H9 (cell line): ENCODE measurements around the gene CLMN. TPM values are rescaled to one million over a fixed set of nuclear protein-coding genes. Genes with fewer than 3 reads are reported as not detected.

Experiments
- DNase-seq: peaks from one replicate; pipeline ENCODE4 v3.0.0-alpha.2; 2017
- H2AFZ ChIP-seq: one replicate; pipeline ENCODE4 v1.6.1; 2013; ENCODE audit warnings: mild to moderate bottlenecking, low read length, control low read depth, moderate library complexity
- H2AK5ac ChIP-seq: 2 replicates; pipeline ENCODE4 v1.6.1; 2013; ENCODE audit warnings: low read length, control low read depth, mixed read lengths; ENCODE audit not compliant: insufficient read length
- H2BK120ac ChIP-seq: one replicate; pipeline ENCODE4 v1.6.1; 2013; ENCODE audit warnings: low read depth, mild to moderate bottlenecking, low read length, control low read depth, inconsistent platforms; ENCODE audit not compliant: poor library complexity, severe bottlenecking
- H2BK12ac ChIP-seq: 2 replicates; pipeline ENCODE4 v1.6.1; 2013; ENCODE audit warnings: low read length, control low read depth, mixed read lengths, low read depth; ENCODE audit not compliant: insufficient read length
- H2BK15ac ChIP-seq: 2 replicates; pipeline ENCODE4 v1.6.1; 2013; ENCODE audit warnings: low read depth, low read length, control low read depth
- H2BK20ac ChIP-seq: one replicate; pipeline ENCODE4 v1.6.1; 2013; ENCODE audit warnings: low read depth, mild to moderate bottlenecking, low read length, control low read depth, inconsistent platforms; ENCODE audit not compliant: poor library complexity, severe bottlenecking
- H2BK5ac ChIP-seq: 2 replicates; pipeline ENCODE4 v1.6.1; 2013; ENCODE audit warnings: low read length, control low read depth, mixed read lengths; ENCODE audit not compliant: insufficient read length
- H3K14ac ChIP-seq: 2 replicates; pipeline ENCODE4 v1.6.1; 2013; ENCODE audit warnings: low read length, control low read depth; ENCODE audit not compliant: insufficient read depth
- H3K18ac ChIP-seq: 2 replicates; pipeline ENCODE4 v1.6.1; 2013; ENCODE audit warnings: low read depth, mild to moderate bottlenecking, mixed read lengths, low read length, control low read depth; ENCODE audit not compliant: insufficient read length
- H3K23ac ChIP-seq: 2 replicates; pipeline ENCODE4 v1.6.1; 2013; ENCODE audit warnings: low read length, control low read depth, mixed read lengths, low read depth; ENCODE audit not compliant: insufficient read length
- H3K23me2 ChIP-seq: 2 replicates; pipeline ENCODE4 v1.6.1; 2013; ENCODE audit warnings: low read depth, mild to moderate bottlenecking, mixed read lengths, low read length, control low read depth; ENCODE audit not compliant: insufficient read length, poor library complexity, severe bottlenecking
- H3K27ac ChIP-seq: 2 replicates; pipeline ENCODE4 v1.5.1; 2013; ENCODE audit warnings: low read length, control low read depth, mixed read lengths, low read depth; ENCODE audit not compliant: insufficient read length
- H3K27me3 ChIP-seq: 2 replicates; pipeline ENCODE4 v1.6.1; 2013; ENCODE audit warnings: low read length, control low read depth, inconsistent platforms; ENCODE audit not compliant: insufficient read depth
- H3K4ac ChIP-seq: 2 replicates; pipeline ENCODE4 v1.6.1; 2013; ENCODE audit warnings: low read depth, mild to moderate bottlenecking, control low read depth, inconsistent platforms, low read length, moderate library complexity
- H3K4me1 ChIP-seq: 2 replicates; pipeline ENCODE4 v1.6.1; 2013; ENCODE audit warnings: low read length, control low read depth, inconsistent platforms; ENCODE audit not compliant: insufficient read depth
- H3K4me2 ChIP-seq: 2 replicates; pipeline ENCODE4 v1.6.1; 2013; ENCODE audit warnings: low read length, control low read depth, mixed read lengths; ENCODE audit not compliant: insufficient read length, insufficient read depth
- H3K56ac ChIP-seq: 2 replicates; pipeline ENCODE4 v1.6.1; 2013; ENCODE audit warnings: low read depth, mild to moderate bottlenecking, mixed read lengths, low read length, control low read depth; ENCODE audit not compliant: insufficient read length
- H3K79me1 ChIP-seq: 2 replicates; pipeline ENCODE4 v1.6.1; 2013; ENCODE audit warnings: low read depth, mild to moderate bottlenecking, moderate library complexity, low read length, control low read depth, inconsistent platforms; ENCODE audit not compliant: insufficient read depth, poor library complexity, severe bottlenecking
- H3K79me2 ChIP-seq: 2 replicates; pipeline ENCODE4 v1.6.1; 2013; ENCODE audit warnings: low read length, control low read depth, inconsistent platforms; ENCODE audit not compliant: insufficient read depth
- H3K9ac ChIP-seq: 2 replicates; pipeline ENCODE4 v1.6.1; 2013; ENCODE audit warnings: low read length, control low read depth, mixed read lengths; ENCODE audit not compliant: insufficient read length; ENCODE audit errors: extremely low read depth
- H3K9me3 ChIP-seq: one replicate; pipeline ENCODE4 v1.6.1; 2013; ENCODE audit warnings: low read depth, low read length, inconsistent platforms; ENCODE audit not compliant: control insufficient read depth
- H3T11ph ChIP-seq: one replicate; pipeline ENCODE4 v1.6.1; 2013; ENCODE audit warnings: mild to moderate bottlenecking, low read length, control low read depth, inconsistent platforms
- H4K20me1 ChIP-seq: one replicate; pipeline ENCODE4 v1.6.1; 2013; ENCODE audit not compliant: control insufficient read depth, insufficient read length, insufficient read depth
- H4K5ac ChIP-seq: 2 replicates; pipeline ENCODE4 v1.6.1; 2013; ENCODE audit warnings: low read depth, mild to moderate bottlenecking, mixed read lengths, low read length, control low read depth; ENCODE audit not compliant: insufficient read length
- H4K8ac ChIP-seq: replicated peaks from 2 replicates; pipeline ENCODE4 v1.6.1; 2013; ENCODE audit warnings: low read length, control low read depth, mixed read lengths, low read depth; ENCODE audit not compliant: insufficient read length
- H4K91ac ChIP-seq: 2 replicates; pipeline ENCODE4 v1.6.1; 2013; ENCODE audit warnings: low read depth, mild to moderate bottlenecking, moderate library complexity, mixed read lengths, low read length, control low read depth; ENCODE audit not compliant: insufficient read length
- H3K27ac Mint-ChIP-seq, 3 experiments: 2 replicates in 2 of 3; 3 replicates in 1 of 3; pipeline ENCODE4 v1.8.0; 2020 to 2021; ENCODE audit warnings: mixed read lengths in 3 of 3, mild to moderate bottlenecking in 1 of 3, moderate library complexity in 1 of 3
- H3K27me3 Mint-ChIP-seq: 2 replicates; pipeline ENCODE4 v1.8.0; 2021; ENCODE audit warnings: low read depth, mild to moderate bottlenecking, moderate library complexity, mixed read lengths
- H3K36me3 Mint-ChIP-seq, 3 experiments: 2 replicates in 2 of 3; 3 replicates in 1 of 3; pipeline ENCODE4 v1.8.0; 2020 to 2021; ENCODE audit warnings: low read depth in 3 of 3, mixed read lengths in 3 of 3; ENCODE audit not compliant: insufficient read depth in 1 of 3
- H3K4me1 Mint-ChIP-seq, 2 experiments: 2 replicates each; pipeline ENCODE4 v1.8.0; 2020; ENCODE audit warnings: mixed read lengths in 2 of 2
- H3K4me3 Mint-ChIP-seq, 2 experiments: 2 replicates in 1 of 2; 3 replicates in 1 of 2; pipeline ENCODE4 v1.8.0; 2020 to 2021; ENCODE audit warnings: mild to moderate bottlenecking in 2 of 2, mixed read lengths in 2 of 2, moderate library complexity in 1 of 2
- H3K9me3 Mint-ChIP-seq, 2 experiments: 2 replicates in 1 of 2; 3 replicates in 1 of 2; pipeline ENCODE4 v1.8.0; 2020; ENCODE audit warnings: mild to moderate bottlenecking in 2 of 2, mixed read lengths in 2 of 2, moderate library complexity in 1 of 2
- WGBS: extraction: QIAGEN DNeasy Blood & Tissue Kit; methylation state at CpG from one replicate; pipeline ENCODE4 v1.1.7; 2013; ENCODE audit warnings: missing lambda C conversion rate, low lambda C conversion rate, mixed read lengths; ENCODE audit not compliant: insufficient read length; ENCODE audit errors: extremely low coverage; 5-methylcytosine and 5-hydroxymethylcytosine counted together
- total RNA-seq: library from RNA; stranded (reverse); gene quantifications from 2 replicates; pipeline ENCODE4 v1.2.1, GENCODE V29; 2021
- TF ChIP-seq, protein P1 (sequence below): fragments of 200-600 bp; sonication (generic); conservative IDR thresholded peaks from 3 replicates; pipeline ENCODE4 v1.8.0; 2021; ENCODE audit warnings: antibody characterized with exemption, mild to moderate bottlenecking

CLMN gene
- total RNA-seq, 1 experiment from 2014 or later: 7.6 TPM

DNA sequence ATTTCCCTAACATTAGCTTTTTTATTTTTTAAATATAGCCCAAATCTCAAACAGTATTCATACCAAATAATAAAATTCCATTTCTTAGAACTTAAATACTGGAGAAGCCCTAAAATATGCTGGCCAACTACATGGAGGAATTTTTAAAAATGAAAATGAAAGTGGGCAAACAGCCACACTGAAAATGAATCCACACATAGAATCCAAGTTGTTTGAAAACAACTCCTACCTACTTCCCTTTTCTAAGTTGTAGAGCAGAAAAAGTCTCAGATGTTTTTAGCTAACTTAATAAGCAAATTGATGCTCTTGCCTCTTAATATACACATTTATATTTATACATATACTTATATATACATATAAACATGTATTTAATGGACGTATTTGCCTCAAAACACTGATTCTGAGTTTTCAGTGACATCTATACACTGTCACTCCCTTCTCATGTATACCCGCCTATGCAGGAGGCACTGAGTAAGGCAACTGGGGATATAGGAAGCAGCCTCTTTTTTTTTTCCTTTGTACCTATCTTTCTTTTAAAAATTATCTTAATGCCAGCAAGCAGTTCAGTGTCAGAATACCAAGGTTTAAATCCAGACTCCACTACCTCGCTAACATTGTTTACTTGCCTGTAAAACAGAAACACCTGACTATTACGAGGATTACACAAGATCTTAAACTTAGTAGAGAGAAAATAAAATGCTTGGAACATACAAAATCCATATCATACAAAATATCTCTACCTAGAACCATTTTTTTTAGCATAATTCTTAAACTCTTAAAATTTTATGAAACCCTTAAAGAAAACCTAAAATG, 175.7 kb downstream of the CLMN start:
- Mint-ChIP-seq H3K4me3 (no peak overlapping the region), H3K9me3 (peaks cover 5 to 16% of the 10 kb centered on the region in 2 experiments; a peak in 4 of 5 replicates), H3K36me3 (peaks cover 5 to 17% (median 14%) of the 10 kb centered on the region in 3 experiments), H3K27me3 (no peaks in the 10 kb centered on the region), H3K27ac (peak overlapping the region in 2 of 3 experiments; percentile 60 to 78; a peak in 3 of 7 replicates), H3K4me1 (peaks cover 83 to 93% of the 10 kb centered on the region in 2 experiments)
- Histone ChIP-seq H3K79me2 (peaks cover 12% of the 10 kb centered on the region; the same call in 1 of the 2 replicates), H3K27ac (no peak overlapping the region), H3K4me1 (peaks cover 12% of the 10 kb centered on the region; the same call in 1 of the 2 replicates), H3K4me2 (no peak overlapping the region), H3K56ac (no peak overlapping the region), H2AK5ac (no peak overlapping the region), H3T11ph (no peak overlapping the region), H3K9me3 (no peaks in the 10 kb centered on the region), H4K20me1 (no peaks in the 10 kb centered on the region), H2BK120ac (no peak overlapping the region), H2BK15ac (no peak overlapping the region), H2BK20ac (no peak overlapping the region), H4K8ac (no peak overlapping the region), H3K9ac (no peak overlapping the region), H2AFZ (no peak overlapping the region), H4K91ac (no peak overlapping the region), H3K23me2 (no peaks in the 10 kb centered on the region), H3K27me3 (no peaks in the 10 kb centered on the region), H3K79me1 (no peaks in the 10 kb centered on the region), H3K14ac (no peak overlapping the region), H2BK12ac (no peak overlapping the region), H3K4ac (no peak overlapping the region), H4K5ac (no peak overlapping the region), H2BK5ac (no peak overlapping the region), H3K23ac (no peak overlapping the region), H3K18ac (no peak overlapping the region)
- TF ChIP-seq, protein P1, sequence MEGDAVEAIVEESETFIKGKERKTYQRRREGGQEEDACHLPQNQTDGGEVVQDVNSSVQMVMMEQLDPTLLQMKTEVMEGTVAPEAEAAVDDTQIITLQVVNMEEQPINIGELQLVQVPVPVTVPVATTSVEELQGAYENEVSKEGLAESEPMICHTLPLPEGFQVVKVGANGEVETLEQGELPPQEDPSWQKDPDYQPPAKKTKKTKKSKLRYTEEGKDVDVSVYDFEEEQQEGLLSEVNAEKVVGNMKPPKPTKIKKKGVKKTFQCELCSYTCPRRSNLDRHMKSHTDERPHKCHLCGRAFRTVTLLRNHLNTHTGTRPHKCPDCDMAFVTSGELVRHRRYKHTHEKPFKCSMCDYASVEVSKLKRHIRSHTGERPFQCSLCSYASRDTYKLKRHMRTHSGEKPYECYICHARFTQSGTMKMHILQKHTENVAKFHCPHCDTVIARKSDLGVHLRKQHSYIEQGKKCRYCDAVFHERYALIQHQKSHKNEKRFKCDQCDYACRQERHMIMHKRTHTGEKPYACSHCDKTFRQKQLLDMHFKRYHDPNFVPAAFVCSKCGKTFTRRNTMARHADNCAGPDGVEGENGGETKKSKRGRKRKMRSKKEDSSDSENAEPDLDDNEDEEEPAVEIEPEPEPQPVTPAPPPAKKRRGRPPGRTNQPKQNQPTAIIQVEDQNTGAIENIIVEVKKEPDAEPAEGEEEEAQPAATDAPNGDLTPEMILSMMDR: no peak
- DNase-seq: no peak
- WGBS: no CpG with 5 or more reads among the region's 4 CpGs
